Measurements from ENCODE around the gene LYZL2. TPM values are rescaled to one million over a fixed set of nuclear protein-coding genes. Genes with fewer than 3 reads are reported as not detected.
"Not testable (repeated sequence)": the region's sequence is repeated elsewhere in the genome, so short reads cannot be mapped to it uniquely, and the experiment has no call there.

LYZL2 gene
- total and polyA plus RNA-seq, 2 donors (not counting 1 experiment from before 2014, with no cell fraction given), result not detected

- H3K27me3 ChIP-seq (ENCODE audit: control insufficient read depth, insufficient read depth, low read length), result peaks cover 10% of the 10 kb centered on the region
Observed at GRCh38 chr10:30598105-30598776, 31.3 kb downstream of the LYZL2 start.

GRCh38 chr10:30597433-30597824, 32.1 kb downstream of the LYZL2 start:
- H3K36me3 ChIP-seq (ENCODE audit: control insufficient read depth, insufficient read depth, low read length); H3K4me2 ChIP-seq (ENCODE audit: extremely low read depth, insufficient read depth, low read length); H3K4me1 ChIP-seq (ENCODE audit: control insufficient read depth, extremely low read depth, insufficient read depth, low read length); H3K27ac ChIP-seq (ENCODE audit: insufficient read depth, low read length); H3K79me2 ChIP-seq (ENCODE audit: control insufficient read depth, insufficient read depth, low read length); DNase-seq (ENCODE audit: low read depth in 2 of 2); H3K9me3 ChIP-seq (ENCODE audit: control insufficient read depth, insufficient read depth, low read depth, low read length); H3K9ac ChIP-seq (ENCODE audit: insufficient read depth, low read length); H4K20me1 ChIP-seq (ENCODE audit: control insufficient read depth, extremely low read depth, insufficient read depth, low read length); H3K4me3 ChIP-seq (replicated peaks in 1 of 4; ENCODE audit: control extremely low read depth in 1 of 4, insufficient read depth in 1 of 4, low read depth in 3 of 4, low read length in 4 of 4); H2AFZ ChIP-seq (ENCODE audit: low read length): not testable (repeated sequence)
- peaks cover 13% of the 10 kb centered on the region for H3K27me3 ChIP-seq (ENCODE audit: control insufficient read depth, insufficient read depth, low read length)

More at GRCh38 chr10:30598105-30598776, 31.3 kb downstream of the LYZL2 start:
- DNase-seq (ENCODE audit: low read depth in 2 of 2), result no peak
- H3K27ac ChIP-seq (ENCODE audit: insufficient read depth, low read length), result no peak overlapping the region
- no peaks in the 10 kb centered on the region for H3K4me1 ChIP-seq (ENCODE audit: control insufficient read depth, extremely low read depth, insufficient read depth, low read length)
- H3K79me2 ChIP-seq (ENCODE audit: control insufficient read depth, insufficient read depth, low read length), result no peaks in the 10 kb centered on the region
- H3K9ac ChIP-seq (ENCODE audit: insufficient read depth, low read length), result no peak overlapping the region
- H2AFZ ChIP-seq (ENCODE audit: low read length), result no peak overlapping the region
- no peaks in the 10 kb centered on the region for H3K36me3 ChIP-seq (ENCODE audit: control insufficient read depth, insufficient read depth, low read length)
- H3K4me3 ChIP-seq (replicated peaks in 1 of 4; ENCODE audit: control extremely low read depth in 1 of 4, insufficient read depth in 1 of 4, low read depth in 3 of 4, low read length in 4 of 4), result no peak overlapping the region
- no peak for TF ChIP-seq CTCF (conservative IDR thresholded peaks at IDR 0.05 in 1 of 2, IDR thresholded peaks at IDR 0.05 in 1 of 2; ENCODE audit: low read depth in 1 of 2, low read length in 2 of 2)
- no peak for TF ChIP-seq EZH2 (IDR thresholded peaks at IDR 0.05; ENCODE audit: low read length, missing control alignments)
- no peaks in the 10 kb centered on the region for H4K20me1 ChIP-seq (ENCODE audit: control insufficient read depth, extremely low read depth, insufficient read depth, low read length)
- H3K4me2 ChIP-seq (ENCODE audit: extremely low read depth, insufficient read depth, low read length), result no peak overlapping the region
- H3K9me3 ChIP-seq (ENCODE audit: control insufficient read depth, insufficient read depth, low read depth, low read length), result no peaks in the 10 kb centered on the region

- H3K27ac ChIP-seq (ENCODE audit: insufficient read depth, low read length); H3K9me3 ChIP-seq (ENCODE audit: control insufficient read depth, insufficient read depth, low read depth, low read length); H3K79me2 ChIP-seq (ENCODE audit: control insufficient read depth, insufficient read depth, low read length); H3K4me2 ChIP-seq (ENCODE audit: extremely low read depth, insufficient read depth, low read length); DNase-seq (ENCODE audit: low read depth in 2 of 2); H3K4me3 ChIP-seq (replicated peaks in 1 of 4; ENCODE audit: control extremely low read depth in 1 of 4, insufficient read depth in 1 of 4, low read depth in 3 of 4, low read length in 4 of 4); H3K4me1 ChIP-seq (ENCODE audit: control insufficient read depth, extremely low read depth, insufficient read depth, low read length); H3K9ac ChIP-seq (ENCODE audit: insufficient read depth, low read length); H2AFZ ChIP-seq (ENCODE audit: low read length); H3K36me3 ChIP-seq (ENCODE audit: control insufficient read depth, insufficient read depth, low read length); H4K20me1 ChIP-seq (ENCODE audit: control insufficient read depth, extremely low read depth, insufficient read depth, low read length): not testable (repeated sequence)
- peaks cover 13% of the 10 kb centered on the region for H3K27me3 ChIP-seq (ENCODE audit: control insufficient read depth, insufficient read depth, low read length)
Observed at GRCh38 chr10:30596493-30597432, 32.8 kb downstream of the LYZL2 start.
